Measurements from ENCODE around the gene ERO1A.

ERO1A gene

GRCh38 chr14:52694761-52695480 lies 437 bp downstream of the ERO1A start:
- peak; percentile 84 for DNase-seq

GRCh38 chr14:52693532-52693931 lies 1.8 kb downstream of the ERO1A start:
- no peak for DNase-seq

GRCh38 chr14:52693036-52693435 lies 2.3 kb downstream of the ERO1A start:
- peak; percentile 52 for DNase-seq

- DNase-seq: peak; percentile 78
These were observed 3.0 kb downstream of the ERO1A start for GRCh38 chr14:52692248-52692962.

- no peak for DNase-seq
These were observed 4.2 kb downstream of the ERO1A start for GRCh38 chr14:52690983-52691760.

GRCh38 chr14:52686176-52686575 lies 9.2 kb downstream of the ERO1A start:
- DNase-seq: no peak

GRCh38 chr14:52683985-52684520 lies 11.3 kb downstream of the ERO1A start:
- DNase-seq: no peak

- peak; percentile 56 for DNase-seq
These were observed 16.8 kb downstream of the ERO1A start for GRCh38 chr14:52678591-52678990.

- no peak for DNase-seq
These were observed 31.5 kb downstream of the ERO1A start for GRCh38 chr14:52663850-52664249.

- no peak for DNase-seq
These were observed 34.0 kb downstream of the ERO1A start for GRCh38 chr14:52661314-52661713.

- no peak for DNase-seq
These were observed 34.5 kb downstream of the ERO1A start for GRCh38 chr14:52660832-52661231.

GRCh38 chr14:52660325-52660724 lies 35.0 kb downstream of the ERO1A start:
- no peak for DNase-seq

- DNase-seq: no peak
These were observed 38.5 kb downstream of the ERO1A start for GRCh38 chr14:52656905-52657304.

GRCh38 chr14:52650774-52651173 lies 44.6 kb downstream of the ERO1A start:
- no peak for DNase-seq

GRCh38 chr14:52649511-52649910 lies 45.8 kb downstream of the ERO1A start:
- DNase-seq: no peak

- DNase-seq: no peak
These were observed 53.6 kb downstream of the ERO1A start for GRCh38 chr14:52641745-52642144.

- no peak for DNase-seq
These were observed 55.2 kb downstream of the ERO1A start for GRCh38 chr14:52640137-52640536.

GRCh38 chr14:52619687-52620086 lies 75.7 kb downstream of the ERO1A start:
- DNase-seq: no peak

GRCh38 chr14:52618602-52619001 lies 76.8 kb downstream of the ERO1A start:
- no peak for DNase-seq

GRCh38 chr14:52610187-52610586 lies 85.2 kb downstream of the ERO1A start:
- no peak for DNase-seq

GRCh38 chr14:52609445-52610044 lies 85.8 kb downstream of the ERO1A start:
- no peak for DNase-seq

- DNase-seq: no peak
These were observed 88.3 kb downstream of the ERO1A start for GRCh38 chr14:52607061-52607460.

GRCh38 chr14:52602131-52602530 lies 93.2 kb downstream of the ERO1A start:
- peak; percentile 4 for DNase-seq

Measured in hematopoietic multipotent progenitor cell treated with erythropoietin and hydrocortisone succinate and interleukin-3 and kit ligand, for 6 days (in vitro differentiated cells).